ENCODE results near the gene ORM1.
"Not testable (repeated sequence)": the region's sequence is repeated elsewhere in the genome, so short reads cannot be mapped to it uniquely, and the experiment has no call there.

ORM1 gene

GRCh38 chr9:114325684-114326254 lies 2.9 kb downstream of the ORM1 start:
- not testable (repeated sequence) for DNase-seq

- no peak for DNase-seq
These were observed 4.9 kb downstream of the ORM1 start for GRCh38 chr9:114327749-114328148.

GRCh38 chr9:114328357-114328820 lies 5.5 kb downstream of the ORM1 start:
- not testable (repeated sequence) for DNase-seq

GRCh38 chr9:114328937-114329624 lies 6.2 kb downstream of the ORM1 start:
- DNase-seq = not testable (repeated sequence)

GRCh38 chr9:114329625-114330022 lies 6.7 kb downstream of the ORM1 start, which contains the start of gene ORM2:
TSS of gene ORM2 (plus strand) at chr9:114329869. CDS start at chr9:114329905, 36 bp downstream.
- not testable (repeated sequence) for DNase-seq

GRCh38 chr9:114330636-114331035 lies 7.7 kb downstream of the ORM1 start:
- no peak for DNase-seq

- DNase-seq = not testable (repeated sequence)
These were observed 8.6 kb downstream of the ORM1 start for GRCh38 chr9:114331229-114332195.

GRCh38 chr9:114332474-114333040 lies 9.7 kb downstream of the ORM1 start:
- not testable (repeated sequence) for DNase-seq

- DNase-seq = not testable (repeated sequence)
These were observed 10.8 kb downstream of the ORM1 start for GRCh38 chr9:114333718-114334117.

GRCh38 chr9:114334490-114334889 lies 11.6 kb downstream of the ORM1 start:
- no peak for DNase-seq

- no peak for DNase-seq
These were observed 12.8 kb downstream of the ORM1 start for GRCh38 chr9:114335745-114336144.

- no peak for DNase-seq
These were observed 13.3 kb downstream of the ORM1 start for GRCh38 chr9:114336157-114336556.

GRCh38 chr9:114336699-114337395 lies 13.9 kb downstream of the ORM1 start:
- DNase-seq = no peak

GRCh38 chr9:114338187-114338586 lies 15.3 kb downstream of the ORM1 start:
- DNase-seq = no peak

- peak; percentile 87 for DNase-seq
These were observed 16.4 kb downstream of the ORM1 start for GRCh38 chr9:114339130-114339908.

- DNase-seq = no peak
These were observed 18.4 kb downstream of the ORM1 start for GRCh38 chr9:114341152-114341830.

- DNase-seq = no peak
These were observed 19.1 kb downstream of the ORM1 start for GRCh38 chr9:114341991-114342390.

- no peak for DNase-seq
These were observed 20.0 kb downstream of the ORM1 start for GRCh38 chr9:114342755-114343440.

- no peak for DNase-seq
These were observed 20.7 kb downstream of the ORM1 start for GRCh38 chr9:114343471-114344187.

GRCh38 chr9:114344188-114344566 lies 21.3 kb downstream of the ORM1 start:
- DNase-seq = no peak
